Mammary epithelial cell (primary cell): Measurements from ENCODE around the gene TBC1D16.

Source experiments
- CTCF ChIP-seq, 2 donors: IDR thresholded peaks in 1 of 2; conservative IDR thresholded peaks in 1 of 2; 2 replicates each; pipeline ENCODE4 v1.5.1; 2011 to 2012; ENCODE audit warnings: inconsistent platforms in 2 of 2, low read length in 2 of 2, mild to moderate bottlenecking in 2 of 2, control low read depth in 1 of 2, low read depth in 1 of 2; ENCODE audit not compliant: insufficient read depth in 1 of 2; ENCODE audit errors: extremely low read depth in 1 of 2
- EZH2 ChIP-seq: IDR thresholded peaks from 2 replicates; pipeline ENCODE4 v1.6.1; 2012; ENCODE audit warnings: low read length, inconsistent platforms, borderline replicate concordance

- no peak for TF ChIP-seq CTCF (conservative IDR thresholded peaks at IDR 0.05 in 1 of 2, IDR thresholded peaks at IDR 0.05 in 1 of 2; ENCODE audit: extremely low read depth in 1 of 2, insufficient read depth in 1 of 2, low read depth in 1 of 2, low read length in 2 of 2)
- TF ChIP-seq EZH2 = no peak
Observed at GRCh38 chr17:79950306-79950705, 85.4 kb downstream of the TBC1D16 start.
